Cardiac fibroblast (primary cell): ENCODE data around the gene STON2.

Source experiments
- DNase-seq, 2 donors: peaks; one replicate each; pipeline versions ENCODE4 v3.0.0 to v3.0.0-alpha.2; 2010; ENCODE audit warnings: low read depth in 2 of 2
- H3K4me3 ChIP-seq, 2 donors: replicated peaks in 1 of 2; 1 replicate in 1 of 2; 2 replicates in 1 of 2; pipeline ENCODE4 v1.5.1; 2011; ENCODE audit warnings: low read depth in 2 of 2, low read length in 2 of 2, mild to moderate bottlenecking in 2 of 2, moderate library complexity in 1 of 2
- TF ChIP-seq, protein P1 (sequence below): IDR thresholded peaks from one replicate; pipeline ENCODE4 v1.5.1; 2011; ENCODE audit warnings: low read depth, mild to moderate bottlenecking, low read length, inconsistent platforms

Gene STON2

DNA sequence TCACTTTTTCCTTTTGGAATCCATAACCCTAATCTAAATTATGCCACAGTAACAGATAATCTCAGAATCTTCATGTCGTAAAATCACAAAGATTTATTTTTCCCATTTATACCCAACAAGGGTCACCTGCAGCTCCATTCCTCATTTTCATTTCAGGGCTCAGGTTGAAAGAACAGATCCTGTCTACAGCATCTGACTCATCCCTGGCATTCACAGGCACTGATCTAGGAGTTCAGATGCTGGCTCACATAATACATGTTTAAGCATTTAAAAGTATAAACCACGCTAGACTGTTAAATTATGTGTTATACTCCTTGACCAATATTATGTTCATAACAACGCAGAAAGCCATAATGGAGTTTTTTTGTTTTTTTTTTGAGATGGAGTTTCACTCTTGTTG, 58.3 kb downstream of the STON2 start:
- no peak for DNase-seq
- H3K4me3 ChIP-seq: no peak overlapping the region
- TF ChIP-seq, protein P1, sequence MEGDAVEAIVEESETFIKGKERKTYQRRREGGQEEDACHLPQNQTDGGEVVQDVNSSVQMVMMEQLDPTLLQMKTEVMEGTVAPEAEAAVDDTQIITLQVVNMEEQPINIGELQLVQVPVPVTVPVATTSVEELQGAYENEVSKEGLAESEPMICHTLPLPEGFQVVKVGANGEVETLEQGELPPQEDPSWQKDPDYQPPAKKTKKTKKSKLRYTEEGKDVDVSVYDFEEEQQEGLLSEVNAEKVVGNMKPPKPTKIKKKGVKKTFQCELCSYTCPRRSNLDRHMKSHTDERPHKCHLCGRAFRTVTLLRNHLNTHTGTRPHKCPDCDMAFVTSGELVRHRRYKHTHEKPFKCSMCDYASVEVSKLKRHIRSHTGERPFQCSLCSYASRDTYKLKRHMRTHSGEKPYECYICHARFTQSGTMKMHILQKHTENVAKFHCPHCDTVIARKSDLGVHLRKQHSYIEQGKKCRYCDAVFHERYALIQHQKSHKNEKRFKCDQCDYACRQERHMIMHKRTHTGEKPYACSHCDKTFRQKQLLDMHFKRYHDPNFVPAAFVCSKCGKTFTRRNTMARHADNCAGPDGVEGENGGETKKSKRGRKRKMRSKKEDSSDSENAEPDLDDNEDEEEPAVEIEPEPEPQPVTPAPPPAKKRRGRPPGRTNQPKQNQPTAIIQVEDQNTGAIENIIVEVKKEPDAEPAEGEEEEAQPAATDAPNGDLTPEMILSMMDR: no peak

DNA sequence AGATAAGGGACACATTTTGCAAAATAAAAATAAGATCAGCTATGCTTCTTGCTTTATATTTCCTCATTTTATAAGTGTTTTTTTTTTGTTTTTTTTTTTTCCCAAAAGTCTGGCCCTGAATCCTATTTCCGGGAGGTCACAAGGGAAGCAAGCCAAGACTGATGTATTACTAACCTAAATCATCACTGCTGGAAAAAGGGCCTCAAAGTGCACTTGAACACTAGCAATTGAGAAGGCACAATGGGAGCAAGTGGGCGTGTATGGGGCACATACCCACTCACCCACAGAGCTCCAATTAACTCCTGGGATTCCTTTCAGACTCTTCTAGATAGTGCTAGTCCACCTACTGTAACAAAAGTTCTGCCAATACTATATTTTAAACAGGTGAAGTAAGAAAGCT, 58.8 kb downstream of the STON2 start:
- H3K4me3 ChIP-seq: no peak overlapping the region
- no peak for DNase-seq
- TF ChIP-seq, protein P1: no peak

DNA sequence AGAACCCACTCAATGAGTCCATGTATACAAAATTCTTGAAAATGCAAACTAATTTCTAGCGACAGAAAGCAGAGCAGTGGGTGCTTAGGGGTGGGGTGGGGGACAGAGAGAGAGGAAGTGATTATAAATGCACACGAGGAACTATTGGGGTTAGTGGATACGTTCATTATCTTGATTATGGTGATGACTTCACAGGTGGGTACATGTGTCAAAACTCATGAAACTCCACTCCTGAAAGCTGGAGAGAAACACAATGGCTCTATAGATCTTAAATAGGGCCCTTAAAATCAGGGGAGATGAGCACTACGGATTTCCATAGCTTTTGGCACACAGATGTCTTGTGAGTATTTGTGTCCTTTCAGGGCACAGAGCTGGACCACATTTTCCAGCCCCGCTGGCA, 59.9 kb downstream of the STON2 start:
- no peak for DNase-seq
- H3K4me3 ChIP-seq: no peak overlapping the region
- TF ChIP-seq, protein P1: no peak

DNA sequence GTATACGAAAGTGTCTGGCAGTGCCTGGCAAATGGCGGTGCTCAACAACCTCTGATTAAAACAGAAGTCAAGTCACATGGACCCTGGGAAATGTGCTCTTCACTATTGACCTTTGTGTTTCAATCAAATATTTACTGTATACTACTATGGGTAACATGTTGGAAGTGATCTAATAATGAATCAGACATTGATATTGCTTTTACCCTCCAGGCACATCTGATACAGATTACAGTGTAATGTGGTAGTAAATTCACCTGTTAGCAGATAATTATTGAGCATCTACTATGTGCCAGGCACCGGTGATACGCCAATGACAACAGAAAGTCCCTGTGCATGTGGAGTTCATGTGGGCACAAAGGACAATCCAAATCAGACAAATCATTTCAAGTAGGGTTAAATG, 63.1 kb downstream of the STON2 start:
- TF ChIP-seq, protein P1: no peak
- no peak overlapping the region for H3K4me3 ChIP-seq
- no peak for DNase-seq

GRCh38 chr14:81336009-81336408, 64.1 kb downstream of the STON2 start:
- no peak overlapping the region for H3K4me3 ChIP-seq
- no peak for DNase-seq
- TF ChIP-seq, protein P1: no peak

- TF ChIP-seq, protein P1: no peak
- DNase-seq: no peak
- H3K4me3 ChIP-seq: no peak overlapping the region
These were observed 67.4 kb downstream of the STON2 start for GRCh38 chr14:81332725-81333124.

- TF ChIP-seq, protein P1: no peak
- H3K4me3 ChIP-seq: no peak overlapping the region
- DNase-seq: no peak
These were observed 68.7 kb downstream of the STON2 start for GRCh38 chr14:81331229-81332021.
